SIG-M5 (cell line): ENCODE data around the gene ZNF385B.

Source experiments
- DNase-seq: peaks from one replicate; lab custom pipeline; 2025; lab: John Stamatoyannopoulos, UW

Gene ZNF385B

DNA sequence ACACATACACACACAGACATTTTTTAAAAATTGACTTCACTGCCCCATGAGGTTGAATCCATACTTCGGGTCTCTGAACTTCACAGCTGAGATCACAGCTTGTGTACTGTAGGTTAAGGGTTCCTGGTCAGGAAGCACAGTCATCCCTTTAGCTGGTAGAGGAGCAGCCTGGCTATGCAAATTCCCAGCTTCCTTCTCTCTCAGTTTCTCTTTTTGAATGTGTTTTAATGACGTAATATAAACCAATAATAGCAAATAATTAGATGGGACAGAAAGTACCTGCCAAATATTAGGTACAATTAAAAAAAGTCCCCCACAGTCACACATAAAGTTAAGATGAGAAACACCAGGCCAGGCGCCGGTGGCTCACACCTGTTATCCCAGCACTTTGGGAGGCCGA lies 178.7 kb downstream of the ZNF385B start:
- DNase-seq = no peak

DNA sequence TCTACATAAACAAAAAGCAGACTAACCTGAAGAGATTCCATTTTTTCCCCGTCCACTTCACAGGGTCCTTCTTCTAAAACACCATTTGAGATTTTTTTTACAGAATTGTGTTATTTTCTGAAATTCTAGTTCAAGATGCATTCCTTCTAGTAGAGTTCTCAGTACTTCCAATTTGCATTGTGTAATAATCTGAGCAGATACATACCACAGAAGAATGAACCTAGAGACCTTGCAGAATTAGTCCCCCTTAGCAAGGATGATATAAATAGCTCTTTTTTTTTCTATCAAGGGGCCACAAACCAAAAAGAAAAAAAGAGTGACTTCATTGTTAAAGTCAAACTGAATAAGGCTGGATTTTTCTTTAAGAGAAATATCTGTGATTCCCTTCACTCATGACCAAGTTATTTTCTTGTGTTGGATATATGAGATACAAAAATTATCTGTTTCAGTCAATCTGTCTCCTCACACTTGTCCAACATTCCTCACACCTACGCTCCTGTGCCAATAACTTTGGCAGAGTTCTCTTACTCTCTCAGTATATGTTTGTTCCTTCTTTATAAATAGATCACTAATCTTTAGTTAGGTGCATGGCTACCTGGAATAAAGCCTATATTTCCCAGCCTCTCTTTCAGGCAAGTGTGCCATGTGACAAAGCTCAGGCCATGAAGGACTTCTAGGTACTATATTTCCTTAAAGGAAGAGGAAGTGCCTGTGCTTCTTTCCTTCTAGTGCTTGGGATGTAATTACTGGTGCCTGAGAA lies 183.5 kb downstream of the ZNF385B start:
- no peak for DNase-seq

DNA sequence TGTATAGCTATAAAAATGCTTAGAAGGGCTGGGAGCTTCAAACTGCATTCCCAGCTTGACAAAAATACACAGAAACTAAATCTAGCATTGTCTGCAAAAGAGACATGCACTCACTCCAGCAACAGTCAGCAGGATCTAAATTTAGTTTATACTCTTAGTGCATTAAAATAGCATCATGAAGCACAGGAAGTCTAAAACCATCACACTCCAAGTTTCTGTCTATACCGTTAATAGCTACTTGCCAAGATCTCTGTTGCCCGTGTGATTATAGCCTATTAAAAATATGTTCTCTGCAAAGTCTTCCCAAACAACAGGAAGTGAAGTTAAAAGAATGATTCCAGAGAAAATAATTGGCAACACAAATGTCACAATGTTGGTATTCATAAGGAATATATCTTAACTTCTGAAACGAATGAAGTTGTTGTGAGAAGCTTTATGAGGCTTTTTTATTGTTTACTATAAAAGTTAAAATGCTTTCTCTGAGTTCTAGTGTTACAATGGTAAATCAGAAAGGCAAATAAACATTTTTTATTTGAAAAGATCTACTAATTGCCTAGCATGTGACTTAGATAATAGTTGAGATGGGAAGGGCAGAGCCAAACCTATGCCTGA lies 184.2 kb downstream of the ZNF385B start:
- no peak for DNase-seq

DNA sequence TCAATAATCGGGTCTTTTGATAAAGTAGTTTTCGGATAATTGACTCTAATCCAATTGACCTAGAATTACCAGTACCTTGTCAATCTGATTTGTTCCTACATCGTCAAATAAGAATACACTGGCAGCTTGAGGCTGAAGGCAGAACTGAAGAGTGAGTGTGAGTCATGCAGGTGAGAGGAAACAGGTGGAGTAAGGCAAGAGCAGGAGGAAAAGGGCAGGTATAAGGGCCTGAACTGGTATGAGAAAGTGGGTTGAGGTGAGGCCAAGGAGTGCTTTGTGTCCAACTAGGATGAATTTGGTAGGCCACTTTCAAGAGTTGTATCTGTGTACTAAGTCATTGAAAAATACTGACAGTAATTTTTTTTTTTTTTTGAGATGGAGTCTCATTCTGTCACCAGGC lies 186.0 kb downstream of the ZNF385B start:
- DNase-seq = no peak

GRCh38 chr2:179671043-179671981 lies 190.1 kb downstream of the ZNF385B start:
- no peak for DNase-seq

DNA sequence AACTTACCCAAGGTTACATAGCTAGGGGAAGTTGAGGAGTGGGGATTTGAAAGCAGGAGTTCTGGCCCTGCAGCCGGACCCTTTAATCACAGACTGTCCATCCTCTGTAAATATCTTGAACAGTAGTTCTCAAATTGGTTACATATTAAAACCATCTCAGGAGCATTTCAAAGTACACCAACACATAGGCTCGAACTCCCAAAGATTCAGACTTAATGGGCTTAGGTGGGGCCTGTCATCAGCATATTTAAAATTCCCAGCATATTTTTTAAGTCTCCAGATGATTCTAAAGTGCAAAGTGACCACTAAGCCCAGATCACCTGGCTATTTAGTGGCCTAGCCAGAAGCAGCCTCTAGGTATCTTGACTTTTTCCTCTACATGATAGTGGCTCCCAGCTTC lies 192.2 kb downstream of the ZNF385B start:
- no peak for DNase-seq

GRCh38 chr2:179664972-179665812 lies 196.2 kb downstream of the ZNF385B start:
- no peak for DNase-seq

- DNase-seq = no peak
These were observed 199.4 kb downstream of the ZNF385B start for GRCh38 chr2:179661986-179662385.

- DNase-seq = no peak
These were observed 204.3 kb downstream of the ZNF385B start for GRCh38 chr2:179657068-179657595.

DNA sequence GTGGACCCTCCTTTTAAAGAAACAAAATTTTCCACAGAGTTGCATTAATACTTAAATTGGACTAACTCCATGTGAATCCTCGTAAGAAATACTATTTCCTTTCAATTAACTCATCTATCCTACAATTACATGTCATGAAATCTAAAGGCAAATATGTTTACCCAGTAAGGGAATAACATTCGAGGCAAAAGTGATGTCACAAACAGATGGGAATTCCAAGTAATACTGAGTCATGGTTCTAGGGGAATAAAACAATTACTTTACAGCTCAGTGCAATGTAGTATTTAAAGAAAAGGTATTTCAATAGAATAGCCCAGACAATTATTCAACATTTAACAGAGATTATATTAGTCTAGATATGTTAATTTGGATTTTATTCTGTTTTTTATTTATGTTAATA lies 205.8 kb downstream of the ZNF385B start:
- DNase-seq = no peak

DNA sequence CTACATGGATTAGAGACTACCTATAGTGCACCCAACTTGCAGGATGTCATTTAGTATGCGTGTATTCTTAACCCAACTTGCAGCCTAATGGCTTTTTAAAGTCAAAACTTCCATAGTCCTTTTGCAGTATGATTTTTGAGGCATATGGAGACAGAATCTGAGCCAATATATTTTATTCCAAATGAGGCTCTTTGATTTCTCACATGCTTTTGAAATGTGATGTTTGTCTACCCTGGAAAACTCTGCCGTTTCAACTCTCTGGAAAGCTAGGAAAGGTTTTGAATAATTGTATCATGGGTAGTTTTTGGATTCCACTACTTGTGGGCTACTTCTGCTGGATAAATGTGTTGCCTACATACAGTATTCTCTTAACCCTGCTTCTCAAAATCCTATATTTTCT lies 206.6 kb downstream of the ZNF385B start:
- no peak for DNase-seq

DNA sequence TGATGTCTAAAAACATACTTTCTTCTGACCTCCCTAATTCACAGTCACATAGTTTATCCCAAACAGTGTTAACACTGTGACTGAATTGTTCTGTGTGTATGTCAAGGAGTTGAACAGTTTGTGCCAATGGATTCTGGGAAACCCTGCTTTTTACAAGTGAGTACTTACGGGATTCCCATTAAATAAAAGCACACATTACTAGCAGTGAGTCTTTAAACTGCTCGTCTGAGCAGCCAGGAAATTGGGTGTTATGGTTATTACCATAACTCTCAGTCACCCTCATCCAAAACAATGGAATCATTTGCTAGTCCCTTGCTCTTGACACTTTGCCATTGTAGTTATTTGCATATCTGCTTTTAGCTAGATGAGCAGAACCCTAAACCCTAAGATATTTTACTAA lies 209.1 kb downstream of the ZNF385B start:
- no peak for DNase-seq

- DNase-seq = no peak
These were observed 211.0 kb downstream of the ZNF385B start for GRCh38 chr2:179650420-179650819.

DNA sequence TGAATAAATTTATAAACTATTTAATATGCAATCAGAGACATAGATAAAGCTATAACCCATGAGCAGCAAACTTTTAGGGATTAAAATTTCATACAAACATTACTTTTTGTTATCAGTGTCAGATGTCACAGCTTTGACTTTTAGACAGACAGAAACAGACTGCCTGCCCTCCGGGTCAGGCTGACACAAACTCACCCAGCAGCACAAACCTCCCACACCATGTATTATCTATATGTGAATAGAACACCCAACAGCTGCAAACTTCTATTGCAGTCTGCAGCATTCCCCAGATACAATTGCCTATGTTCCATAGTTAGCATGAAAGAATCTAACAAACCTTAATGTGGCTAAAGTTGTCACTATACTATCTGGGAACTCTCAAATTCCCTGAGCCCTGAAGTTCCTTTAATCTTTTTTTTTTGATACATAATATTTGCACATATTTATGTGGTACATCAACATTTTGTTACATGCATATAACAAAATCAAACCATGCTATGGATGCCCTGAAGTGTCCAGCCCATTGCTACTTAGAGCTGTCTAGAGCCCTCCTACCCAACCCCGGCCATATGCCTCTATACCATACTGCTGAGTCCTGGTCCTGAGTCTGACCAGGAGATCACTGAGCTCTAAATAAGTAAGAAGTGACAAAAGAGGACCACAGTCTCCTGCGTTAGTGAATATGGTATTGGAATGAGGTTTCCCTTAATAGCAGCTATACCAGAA lies 214.4 kb downstream of the ZNF385B start:
- no peak for DNase-seq

DNA sequence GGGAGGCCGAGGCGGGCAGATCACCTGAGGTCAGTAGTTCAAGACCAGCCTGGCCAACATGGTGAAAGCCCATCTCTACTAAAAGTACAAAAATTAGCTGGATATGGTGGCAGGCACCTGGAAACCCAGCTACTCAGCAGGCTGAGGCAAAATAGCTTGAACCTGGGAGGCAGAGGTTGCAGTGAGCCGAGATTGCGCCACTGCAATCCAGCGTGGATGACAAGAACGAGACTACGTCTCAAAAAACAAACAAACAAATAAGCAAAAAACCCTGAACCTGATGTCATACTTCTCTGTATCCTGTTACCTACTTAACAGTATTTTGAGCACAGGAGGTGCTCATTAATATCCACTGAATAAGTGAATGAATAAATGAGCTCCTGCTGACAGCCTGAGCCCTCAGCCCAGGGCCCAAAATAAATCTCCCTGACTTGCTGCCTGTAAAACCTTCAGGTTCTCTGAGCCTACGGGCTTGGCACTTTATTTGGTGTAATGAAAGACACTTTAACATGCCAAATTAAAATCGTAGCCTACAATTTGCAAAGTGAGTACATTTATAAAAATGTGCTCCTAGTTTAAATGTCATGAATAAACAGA lies 215.1 kb downstream of the ZNF385B start:
- DNase-seq = no peak

- no peak for DNase-seq
These were observed 216.4 kb downstream of the ZNF385B start for GRCh38 chr2:179645047-179645446.

DNA sequence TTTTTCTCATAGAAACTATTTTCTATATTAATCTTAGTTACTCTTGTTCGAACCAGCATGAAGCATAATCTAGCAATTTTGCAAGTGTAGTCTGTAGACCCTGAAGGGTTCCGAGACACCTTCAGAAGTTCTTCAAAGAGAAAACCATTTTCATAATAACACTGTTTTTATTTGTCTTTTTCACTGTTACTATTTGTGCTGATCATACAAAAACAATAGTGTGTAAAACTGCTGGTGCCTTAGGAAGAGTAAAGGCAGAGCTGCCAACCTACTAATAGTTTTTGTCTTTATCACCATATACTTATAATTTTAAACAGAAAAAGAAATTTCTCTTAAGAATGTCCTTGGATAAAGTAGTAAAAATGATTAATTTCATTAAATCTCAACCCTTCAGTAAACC lies 218.9 kb downstream of the ZNF385B start:
- no peak for DNase-seq

DNA sequence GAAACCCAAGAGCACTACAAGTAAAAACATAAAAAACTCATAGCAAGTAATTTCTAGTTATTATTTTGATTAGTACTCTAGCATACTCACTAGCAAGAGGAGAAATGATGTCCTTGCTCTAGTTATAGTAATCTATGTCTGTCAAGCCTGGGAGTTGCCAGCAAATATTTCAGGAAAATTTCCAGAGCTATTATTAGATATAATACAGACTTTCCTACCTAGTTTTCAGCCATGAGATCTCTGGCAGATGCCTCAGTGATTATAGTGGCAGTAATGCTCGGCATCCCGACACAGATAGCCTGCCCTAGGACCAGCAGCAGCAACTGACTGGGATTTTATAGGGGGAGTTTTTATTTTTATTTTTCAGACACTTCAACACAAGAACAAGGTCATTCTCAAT lies 224.4 kb downstream of the ZNF385B start:
- DNase-seq = no peak

- no peak for DNase-seq
These were observed 225.1 kb downstream of the ZNF385B start for GRCh38 chr2:179636100-179636980.
